Endothelial cell of umbilical vein (primary cell): ENCODE data around the gene KIZ. TPM values are rescaled to one million over a fixed set of nuclear protein-coding genes. Genes with fewer than 3 reads are reported as not detected.

ENCODE experiments used
- BruUV-seq: library from RNA; stranded (reverse); fragments of 400-500 nt; replicated peaks from 2 replicates; lab custom pipeline; 2021; lab: Mats Ljungman, UMichigan
- CTCF ChIA-PET: fragments of 300-600, 350-600 bp; sonication (Branson Sonifier 250); formaldehyde crosslinking; loops from one replicate; lab custom pipeline; 2021; ENCODE audit warnings: antibody characterized with exemption, inconsistent platforms; lab: Charles Lee
- POLR2A ChIA-PET: fragments of 300-600, 350-600 bp; sonication (Branson Sonifier 250); formaldehyde crosslinking; loops from one replicate; lab custom pipeline; 2021; ENCODE audit warnings: antibody characterized with exemption, inconsistent platforms; lab: Charles Lee
- DNase-seq: peaks from one replicate; pipeline ENCODE4 v3.0.0-alpha.2; 2011; ENCODE audit warnings: low read depth, low spot score
- FAIRE-seq: peaks from 2 replicates; lab custom pipeline; 2011; peaks lifted over from hg19 to GRCh38; lab: Jason Lieb, UNC
- H2AFZ ChIP-seq: 2 replicates; pipeline ENCODE4 v1.6.0; 2012; ENCODE audit warnings: low read depth, low read length, control low read depth, inconsistent platforms
- H3K27ac ChIP-seq: 2 replicates; pipeline ENCODE4 v1.5.1; 2011; ENCODE audit warnings: low read depth, mild to moderate bottlenecking, control low read depth, low read length, moderate library complexity; ENCODE audit not compliant: insufficient read depth
- H3K27me3 ChIP-seq, 2 experiments: 2 replicates each; pipeline versions ENCODE4 v1.6.0 to v1.6.1; 2011; ENCODE audit warnings: low read length in 2 of 2, mixed read lengths in 1 of 2; ENCODE audit not compliant: control insufficient read depth in 2 of 2, insufficient read depth in 2 of 2
- H3K36me3 ChIP-seq, 2 experiments: 2 replicates in 1 of 2; 3 replicates in 1 of 2; pipeline ENCODE4 v1.5.1; 2011; ENCODE audit warnings: low read length in 2 of 2, mild to moderate bottlenecking in 1 of 2, moderate library complexity in 1 of 2; ENCODE audit not compliant: control insufficient read depth in 2 of 2, insufficient read depth in 2 of 2; ENCODE audit errors: extremely low read depth in 1 of 2
- H3K4me1 ChIP-seq: 3 replicates; pipeline ENCODE4 v1.5.1; 2011; ENCODE audit warnings: mild to moderate bottlenecking, low read length; ENCODE audit not compliant: control insufficient read depth, insufficient read depth; ENCODE audit errors: extremely low read depth
- H3K4me2 ChIP-seq: 2 replicates; pipeline ENCODE4 v1.6.1; 2011; ENCODE audit warnings: low read length, control low read depth, mixed read lengths; ENCODE audit not compliant: insufficient read depth
- H3K4me3 ChIP-seq, 3 experiments: fragments of 200-600 bp in 1 of 3; sonication (generic), shearing (Covaris generic) in 1 of 3; replicated peaks in 1 of 3; 2 replicates each; pipeline ENCODE4 v1.5.1; 2011 to 2016; ENCODE audit warnings: control low read depth in 3 of 3, low read length in 3 of 3, mild to moderate bottlenecking in 2 of 3, inconsistent platforms in 1 of 3, low read depth in 1 of 3, moderate library complexity in 1 of 3; ENCODE audit not compliant: insufficient read depth in 1 of 3
- H3K79me2 ChIP-seq: 2 replicates; pipeline ENCODE4 v1.6.0; 2012; ENCODE audit warnings: low read length, inconsistent platforms; ENCODE audit not compliant: control insufficient read depth, insufficient read depth
- H3K9ac ChIP-seq: replicated peaks from 2 replicates; pipeline ENCODE3; 2011; ENCODE audit warnings: low read length, control low read depth; ENCODE audit not compliant: insufficient read depth; ENCODE audit errors: extremely low read depth
- H3K9me1 ChIP-seq: replicated peaks from 3 replicates; pipeline ENCODE4 v1.6.0; 2011; ENCODE audit warnings: mild to moderate bottlenecking, low read length; ENCODE audit not compliant: control insufficient read depth, insufficient read depth; ENCODE audit errors: extremely low read depth
- H3K9me3 ChIP-seq: replicated peaks from 2 replicates; pipeline ENCODE4 v1.5.1; 2012; ENCODE audit warnings: low read length, inconsistent platforms; ENCODE audit not compliant: control insufficient read depth, insufficient read depth
- H4K20me1 ChIP-seq: replicated peaks from 2 replicates; pipeline ENCODE3; 2011; ENCODE audit warnings: mild to moderate bottlenecking, low read length; ENCODE audit not compliant: control insufficient read depth, insufficient read depth; ENCODE audit errors: extremely low read depth
- EZH2 ChIP-seq: IDR thresholded peaks from 2 replicates; pipeline ENCODE4 v1.6.1; 2012; ENCODE audit warnings: borderline replicate concordance, low read depth, mild to moderate bottlenecking, moderate library complexity, low read length, inconsistent platforms; ENCODE audit not compliant: severe bottlenecking
- FOS ChIP-seq: IDR thresholded peaks from 2 replicates; pipeline ENCODE4 v1.6.1; 2011; ENCODE audit warnings: mild to moderate bottlenecking, low read length, moderate library complexity, borderline replicate concordance; ENCODE audit not compliant: insufficient read depth
- GATA2 ChIP-seq: IDR thresholded peaks from 2 replicates; pipeline ENCODE4 v1.7.0; 2011; ENCODE audit warnings: low read depth, mild to moderate bottlenecking, moderate library complexity, mixed read lengths, low read length; ENCODE audit not compliant: insufficient read length, insufficient read depth
- JUN ChIP-seq: IDR thresholded peaks from 2 replicates; pipeline ENCODE4 v1.6.1; 2011; ENCODE audit warnings: borderline replicate concordance, low read depth; ENCODE audit not compliant: insufficient read length, insufficient read depth
- MYC ChIP-seq: IDR thresholded peaks from one replicate; pipeline ENCODE4 v1.6.1; 2011; ENCODE audit warnings: mild to moderate bottlenecking, low read depth, low read length
- POLR2A ChIP-seq: IDR thresholded peaks from 2 replicates; pipeline ENCODE4 v1.6.1; 2012; ENCODE audit warnings: low read depth, mild to moderate bottlenecking, control low read depth, low read length
- POLR2AphosphoS5 ChIP-seq: IDR thresholded peaks from 2 replicates; pipeline ENCODE4 v1.6.1; 2012; ENCODE audit warnings: low read depth, mild to moderate bottlenecking, control low read depth, low read length, moderate library complexity; ENCODE audit not compliant: insufficient read depth
- dilution Hi-C: fragments of 300-500 bp; cut with MboI; formaldehyde crosslinking; loops from one replicate; pipeline ENCODE4 v1.15.0; 2019; ENCODE audit warnings: low sequenced_read_pairs; ENCODE audit not compliant: extremely low pct_ligation_motif_present
- intact Hi-C: fragments of 100-400 bp; cut with micrococcal nuclease; formaldehyde crosslinking; loops from one replicate; pipeline ENCODE4 v1.10.0; 2022
- polyA plus RNA-seq, 4 experiments: library from polyadenylated mRNA; depleted of rRNA in 3 of 4; stranded (reverse) in 3 of 4; unstranded in 1 of 4; fragments of >200 nt; gene quantifications; 2 replicates each; pipeline versions ENCODE4 v1.2.1 to v1.2.3, GENCODE V29; 2011 to 2012; ENCODE audit warnings: missing spikeins in 1 of 4
- total RNA-seq: library from RNA; stranded (reverse); gene quantifications from 2 replicates; pipeline ENCODE4 v1.2.3, GENCODE V29; 2021
- TF ChIP-seq, protein P1 (sequence below): IDR thresholded peaks from 2 replicates; pipeline ENCODE4 v1.6.1; 2011; ENCODE audit not compliant: insufficient read depth, insufficient read length
- TF ChIP-seq, protein P2 (sequence below), 2 donors: IDR thresholded peaks; 1 replicate in 1 of 2; 2 replicates in 1 of 2; pipeline ENCODE4 v1.5.1; 2011; ENCODE audit warnings: low read length in 2 of 2, mild to moderate bottlenecking in 2 of 2, moderate library complexity in 2 of 2, control low read depth in 1 of 2, inconsistent platforms in 1 of 2, low read depth in 1 of 2; ENCODE audit not compliant: insufficient read depth in 1 of 2; ENCODE audit errors: extremely low read depth in 1 of 2

KIZ gene
- total and polyA plus RNA-seq, 2 donors (not counting 3 experiments of a cell fraction or from before 2014, with no cell fraction given) = 3.9 to 7.3 TPM

DNA sequence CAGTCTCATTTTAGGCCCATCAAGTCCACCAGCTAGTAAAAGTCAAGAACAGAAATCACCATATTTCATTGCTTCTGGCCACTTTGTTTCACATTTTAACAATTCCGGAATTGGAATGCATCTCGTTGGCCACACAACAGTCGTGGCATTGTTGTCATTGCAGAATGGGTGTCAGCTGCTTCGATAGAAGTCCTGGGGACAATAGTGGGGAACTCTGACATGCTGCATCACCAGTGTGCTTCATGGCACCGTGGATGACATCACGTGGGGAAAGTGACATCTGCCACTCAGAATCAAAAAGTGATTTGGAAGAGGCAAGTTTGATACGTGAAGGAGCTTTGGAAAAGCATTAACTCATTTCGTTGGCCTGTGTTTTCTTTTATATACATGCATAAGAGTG is 133.5 kb downstream of the KIZ start:
- H3K27ac ChIP-seq = no peak overlapping the region
- H3K4me2 ChIP-seq = no peak overlapping the region
- H3K4me3 ChIP-seq = no peak overlapping the region
- no peak for DNase-seq
- no peak overlapping the region for H3K9ac ChIP-seq
- H3K79me2 ChIP-seq = no peaks in the 10 kb centered on the region
- H2AFZ ChIP-seq = no peak overlapping the region
- no peak for FAIRE-seq
- POLR2A ChIA-PET = interaction anchor here (0.7 kb wide), 1 partner anchor 25 kb away, joined by 4 read pairs; no protein-coding TSS in a partner anchor
- no TSS peak for BruUV-seq
- no peaks in the 10 kb centered on the region for H3K4me1 ChIP-seq
- dilution Hi-C loops (no loop called here), intact Hi-C loops (no loop called here)
- H3K9me3 ChIP-seq = no peaks in the 10 kb centered on the region
- no peaks in the 10 kb centered on the region for H3K9me1 ChIP-seq
- H3K27me3 ChIP-seq = no peaks in the 10 kb centered on the region
- TF ChIP-seq JUN (no peak), POLR2AphosphoS5 (no peak), MYC (no peak), GATA2 (no peak), EZH2 (no peak), FOS (no peak), POLR2A (no peak)
- TF ChIP-seq, protein P1, sequence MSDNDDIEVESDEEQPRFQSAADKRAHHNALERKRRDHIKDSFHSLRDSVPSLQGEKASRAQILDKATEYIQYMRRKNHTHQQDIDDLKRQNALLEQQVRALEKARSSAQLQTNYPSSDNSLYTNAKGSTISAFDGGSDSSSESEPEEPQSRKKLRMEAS = no peak
- TF ChIP-seq, protein P2, sequence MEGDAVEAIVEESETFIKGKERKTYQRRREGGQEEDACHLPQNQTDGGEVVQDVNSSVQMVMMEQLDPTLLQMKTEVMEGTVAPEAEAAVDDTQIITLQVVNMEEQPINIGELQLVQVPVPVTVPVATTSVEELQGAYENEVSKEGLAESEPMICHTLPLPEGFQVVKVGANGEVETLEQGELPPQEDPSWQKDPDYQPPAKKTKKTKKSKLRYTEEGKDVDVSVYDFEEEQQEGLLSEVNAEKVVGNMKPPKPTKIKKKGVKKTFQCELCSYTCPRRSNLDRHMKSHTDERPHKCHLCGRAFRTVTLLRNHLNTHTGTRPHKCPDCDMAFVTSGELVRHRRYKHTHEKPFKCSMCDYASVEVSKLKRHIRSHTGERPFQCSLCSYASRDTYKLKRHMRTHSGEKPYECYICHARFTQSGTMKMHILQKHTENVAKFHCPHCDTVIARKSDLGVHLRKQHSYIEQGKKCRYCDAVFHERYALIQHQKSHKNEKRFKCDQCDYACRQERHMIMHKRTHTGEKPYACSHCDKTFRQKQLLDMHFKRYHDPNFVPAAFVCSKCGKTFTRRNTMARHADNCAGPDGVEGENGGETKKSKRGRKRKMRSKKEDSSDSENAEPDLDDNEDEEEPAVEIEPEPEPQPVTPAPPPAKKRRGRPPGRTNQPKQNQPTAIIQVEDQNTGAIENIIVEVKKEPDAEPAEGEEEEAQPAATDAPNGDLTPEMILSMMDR (IDR thresholded peaks at IDR 0.05; ENCODE audit: extremely low read depth in 1 of 2, insufficient read depth in 1 of 2, low read depth in 1 of 2, low read length in 2 of 2) = no peak
- CTCF ChIA-PET = no interaction called here
- no peaks in the 10 kb centered on the region for H4K20me1 ChIP-seq
- no peaks in the 10 kb centered on the region for H3K36me3 ChIP-seq
